ENCODE results near the gene TMPRSS9.

TMPRSS9 gene

GRCh38 chr19:2429917-2430535 is 70.0 kb downstream of the TMPRSS9 start:
- no peak for TF ChIP-seq CTCF (IDR thresholded peaks at IDR 0.05)
- no peak for TF ChIP-seq ZFX (IDR thresholded peaks at IDR 0.05; ENCODE audit: borderline replicate concordance)
- H3K27ac ChIP-seq: no peak overlapping the region

- no peak for TF ChIP-seq CTCF (IDR thresholded peaks at IDR 0.05)
- TF ChIP-seq ZFX (IDR thresholded peaks at IDR 0.05; ENCODE audit: borderline replicate concordance): no peak
- no peak overlapping the region for H3K27ac ChIP-seq
Observed at GRCh38 chr19:2431318-2432055, 71.4 kb downstream of the TMPRSS9 start.

- TF ChIP-seq ZFX (IDR thresholded peaks at IDR 0.05; ENCODE audit: borderline replicate concordance) (no peak), CTCF (IDR thresholded peaks at IDR 0.05) (no peak)
- H3K27ac ChIP-seq: no peak overlapping the region
Observed at GRCh38 chr19:2432131-2432848, 72.2 kb downstream of the TMPRSS9 start.

- no peak for TF ChIP-seq CTCF (IDR thresholded peaks at IDR 0.05)
- no peak for TF ChIP-seq ZFX (IDR thresholded peaks at IDR 0.05; ENCODE audit: borderline replicate concordance)
- H3K27ac ChIP-seq: no peak overlapping the region
Observed at GRCh38 chr19:2433854-2434253, 73.8 kb downstream of the TMPRSS9 start.

GRCh38 chr19:2434267-2434666 is 74.2 kb downstream of the TMPRSS9 start:
- TF ChIP-seq CTCF (IDR thresholded peaks at IDR 0.05) (no peak), ZFX (IDR thresholded peaks at IDR 0.05; ENCODE audit: borderline replicate concordance) (no peak)
- H3K27ac ChIP-seq: no peak overlapping the region

GRCh38 chr19:2434721-2435265 is 74.7 kb downstream of the TMPRSS9 start:
- no peak overlapping the region for H3K27ac ChIP-seq
- no peak for TF ChIP-seq CTCF (IDR thresholded peaks at IDR 0.05)
- TF ChIP-seq ZFX (IDR thresholded peaks at IDR 0.05; ENCODE audit: borderline replicate concordance): no peak

Measured in 22Rv1 (cell line).